GM19328 (cell line): ENCODE measurements around the gene CLDN2.

Experiments used
- ATAC-seq: cut with Tn5 transposase; IDR thresholded peaks from one replicate; pipeline ENCODE4 v1.9.1; 2021; ENCODE audit warnings: mild to moderate bottlenecking, moderate library complexity; ENCODE audit not compliant: unreplicated experiment

CLDN2 gene

GRCh38 chrX:106917830-106918500 is 2.2 kb upstream of the CLDN2 start:
- no peak for ATAC-seq

GRCh38 chrX:106921637-106922036 is 1.4 kb downstream of the CLDN2 start:
- ATAC-seq, result no peak

- no peak for ATAC-seq
Measured at GRCh38 chrX:106927023-106927422, 6.8 kb downstream of the CLDN2 start.

GRCh38 chrX:106927700-106928099 is 7.5 kb downstream of the CLDN2 start:
- no peak for ATAC-seq

GRCh38 chrX:106928227-106928626 is 8.0 kb downstream of the CLDN2 start:
- no peak for ATAC-seq

- no peak for ATAC-seq
Measured at GRCh38 chrX:106931831-106932491, 11.8 kb downstream of the CLDN2 start.

GRCh38 chrX:106932492-106932923 is 12.3 kb downstream of the CLDN2 start:
- ATAC-seq, result no peak

GRCh38 chrX:106932960-106933537 is 12.8 kb downstream of the CLDN2 start:
- no peak for ATAC-seq

GRCh38 chrX:106933538-106933961 is 13.3 kb downstream of the CLDN2 start:
- ATAC-seq, result no peak

GRCh38 chrX:106935175-106935574 is 15.0 kb downstream of the CLDN2 start:
- no peak for ATAC-seq

GRCh38 chrX:106936246-106936645 is 16.0 kb downstream of the CLDN2 start:
- no peak for ATAC-seq

GRCh38 chrX:106939566-106939965 is 19.4 kb downstream of the CLDN2 start:
- no peak for ATAC-seq

GRCh38 chrX:106940068-106940467 is 19.9 kb downstream of the CLDN2 start:
- ATAC-seq, result no peak

- no peak for ATAC-seq
Measured at GRCh38 chrX:106946464-106946863, 26.3 kb downstream of the CLDN2 start.

- no peak for ATAC-seq
Measured at GRCh38 chrX:106948641-106949040, 28.4 kb downstream of the CLDN2 start.

- no peak for ATAC-seq
Measured at GRCh38 chrX:106949366-106949765, 29.2 kb downstream of the CLDN2 start.

GRCh38 chrX:106950381-106950780 is 30.2 kb downstream of the CLDN2 start:
- ATAC-seq, result no peak

GRCh38 chrX:106951230-106951629 is 31.0 kb downstream of the CLDN2 start:
- ATAC-seq, result no peak

- no peak for ATAC-seq
Measured at GRCh38 chrX:106952089-106952488, 31.9 kb downstream of the CLDN2 start.

- no peak for ATAC-seq
Measured at GRCh38 chrX:106952538-106952937, 32.3 kb downstream of the CLDN2 start.

GRCh38 chrX:106952988-106953387 is 32.8 kb downstream of the CLDN2 start:
- ATAC-seq, result no peak

GRCh38 chrX:106954041-106954440 is 33.8 kb downstream of the CLDN2 start:
- no peak for ATAC-seq
